Pancreas (tissue), 10 donors: ENCODE results near the gene PRICKLE1. TPM values are rescaled to one million over a fixed set of nuclear protein-coding genes. Genes with fewer than 3 reads are reported as not detected.
A peak's percentile ranks its signal among the peaks of the same experiment; 100 is the strongest.

Source experiments
- ATAC-seq, 4 donors: fragments of 200-7000 bp; cut with Tn5 transposase; one replicate each; pipeline versions ENCODE4 v1.8.0 to v1.9.1; 2020; ENCODE audit warnings: mild to moderate bottlenecking in 4 of 4, moderate library complexity in 4 of 4
- DNase-seq, 6 donors: peaks; one replicate each; pipeline ENCODE4 v3.0.0-alpha.2; 2020
- FAIRE-seq: peaks from 2 replicates; lab custom pipeline; 2012; peaks lifted over from hg19 to GRCh38; lab: Jason Lieb, UNC
- H3K27ac ChIP-seq, 4 donors: fragments of 200-600 bp; sonication (generic); 1 replicate in 3 of 4; 2 replicates in 1 of 4; pipeline versions ENCODE4 v1.5.0 to v1.8.0; 2020
- H3K27me3 ChIP-seq, 4 donors: fragments of 200-600 bp; one replicate each; pipeline ENCODE4 v1.8.0; 2021
- H3K36me3 ChIP-seq, 3 donors: fragments of 200-600 bp; sonication (generic) in 1 of 3; one replicate each; pipeline versions ENCODE4 v1.5.0 to v1.8.0; 2020 to 2021
- H3K4me1 ChIP-seq, 3 donors: fragments of 200-600 bp; one replicate each; pipeline ENCODE4 v1.8.0; 2021
- H3K4me3 ChIP-seq, 4 donors: fragments of 200-600 bp; sonication (generic) in 2 of 4; one replicate each; pipeline versions ENCODE4 v1.5.0 to v1.8.0; 2020 to 2021
- H3K9me3 ChIP-seq, 4 donors: fragments of 200-600 bp; one replicate each; pipeline ENCODE4 v1.8.0; 2021
- CTCF ChIP-seq, 4 donors: fragments of 200-600 bp; sonication (generic) in 3 of 4; IDR thresholded peaks; one replicate each; pipeline versions ENCODE4 v1.5.0 to v1.8.0; 2021; ENCODE audit warnings: antibody characterized with exemption in 4 of 4
- WGBS, 2 donors: extraction: QIAGEN DNeasy Blood & Tissue Kit; methylation state at CpG; one replicate each; pipeline ENCODE4 v1.1.7; 2013; 5-methylcytosine and 5-hydroxymethylcytosine counted together
- intact Hi-C, 3 donors: fragments of 100-400 bp; cut with DNase I; formaldehyde crosslinking; loops; one replicate each; pipeline versions ENCODE4 v1.11.1 to v1.14.2; 2022
- polyA plus RNA-seq, 2 donors: library from polyadenylated mRNA; stranded (reverse); fragments of 200-250 nt; gene quantifications; one replicate each; pipeline ENCODE4 v1.2.3, GENCODE V29; 2013
- total RNA-seq, 6 donors: library from RNA; stranded (reverse); fragmentation: NEBNext Ultra II Directional in 4 of 6; extraction: Animal tissue kit (Norgen Biotek cat#: 25700) in 4 of 6; gene quantifications; one replicate each; pipeline versions ENCODE4 v1.2.1 to v1.2.4, GENCODE V29; 2021 to 2023
- donor health status: healthy with polysubstance abuse.
- donor health status: DM: no; HTN: no; CAD: no; lungs with moderate emphysema.
- donor health status: DM: no; HTN: no; CAD: no.
- donor health status: control.
- donor health status: control.
- donor health status: Bipolar disorder and iron deficiency.
- donor health status: DM: yes; HTN: yes; CAD: no.
- donor health status: DM: no; HTN: no; CAD: no.
- donor health status: DM: no; HTN: no; CAD: no.
- donor health status: DM: yes; HTN: yes; CAD: no.

PRICKLE1 gene
- total and polyA plus RNA-seq, 8 donors: 1.5 to 9.5 (median 2.8) TPM

DNA sequence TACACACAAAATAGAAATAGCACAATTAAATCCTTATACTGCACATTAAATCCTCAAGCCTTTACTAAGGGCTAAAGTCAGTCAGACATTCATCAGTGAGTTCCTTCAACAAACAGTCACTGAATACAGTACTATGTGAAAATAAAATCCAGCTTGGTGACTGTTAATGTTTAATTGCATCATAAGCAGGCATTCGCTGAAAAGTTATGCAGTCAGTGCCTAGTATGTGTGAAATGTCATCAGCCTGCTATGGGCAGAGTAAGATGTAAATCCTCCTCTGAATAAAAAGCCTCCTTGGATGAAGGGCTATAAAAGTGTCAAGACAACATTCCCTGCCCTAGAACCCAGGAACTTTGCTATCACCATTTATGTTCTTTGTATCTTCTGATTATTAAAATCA is 116.4 kb downstream of the PRICKLE1 start:
- ATAC-seq (no peak), DNase-seq (no peak), FAIRE-seq (no peak)
- no peak for TF ChIP-seq CTCF (IDR thresholded peaks at IDR 0.05)
- intact Hi-C loops: no loop called here
- no peaks in the 10 kb centered on the region for H3K27me3 ChIP-seq
- H3K4me1 ChIP-seq: no peaks in the 10 kb centered on the region
- H3K9me3 ChIP-seq: no peaks in the 10 kb centered on the region
- H3K4me3 ChIP-seq: no peak overlapping the region
- H3K27ac ChIP-seq: no peak overlapping the region
- 41 to 62% methylated on average over 1 of the region's 1 CpG for WGBS, 2 donors
- no peaks in the 10 kb centered on the region for H3K36me3 ChIP-seq

DNA sequence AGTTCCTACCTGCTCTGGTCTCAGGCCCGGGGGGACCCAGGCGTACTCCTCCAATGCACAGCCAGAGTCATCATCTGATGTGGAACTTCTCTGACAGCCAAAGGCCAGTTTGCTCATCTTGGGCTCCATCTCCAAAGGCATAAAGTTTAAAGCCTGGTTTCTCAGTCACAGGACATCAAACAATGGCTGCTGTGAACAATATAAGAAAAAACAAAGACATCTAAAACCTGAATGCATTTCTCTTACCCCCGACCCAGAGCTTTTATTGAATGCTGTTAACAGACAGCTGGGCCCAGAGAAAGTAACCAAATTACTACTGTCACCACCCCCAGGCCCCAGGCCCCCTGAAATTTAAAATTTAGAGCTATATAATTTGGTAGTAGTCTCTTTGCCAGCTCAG is 117.2 kb downstream of the PRICKLE1 start:
- Histone ChIP-seq H3K36me3 (no peaks in the 10 kb centered on the region), H3K4me3 (no peak overlapping the region), H3K27me3 (no peaks in the 10 kb centered on the region), H3K9me3 (no peaks in the 10 kb centered on the region), H3K4me1 (no peaks in the 10 kb centered on the region), H3K27ac (no peak overlapping the region)
- DNase-seq: no peak
- no peak for TF ChIP-seq CTCF (IDR thresholded peaks at IDR 0.05)
- intact Hi-C loops: no loop called here
- no peak for FAIRE-seq
- 90 to 93% methylated on average over 3 of the region's 3 CpGs for WGBS, 2 donors
- no peak for ATAC-seq

DNA sequence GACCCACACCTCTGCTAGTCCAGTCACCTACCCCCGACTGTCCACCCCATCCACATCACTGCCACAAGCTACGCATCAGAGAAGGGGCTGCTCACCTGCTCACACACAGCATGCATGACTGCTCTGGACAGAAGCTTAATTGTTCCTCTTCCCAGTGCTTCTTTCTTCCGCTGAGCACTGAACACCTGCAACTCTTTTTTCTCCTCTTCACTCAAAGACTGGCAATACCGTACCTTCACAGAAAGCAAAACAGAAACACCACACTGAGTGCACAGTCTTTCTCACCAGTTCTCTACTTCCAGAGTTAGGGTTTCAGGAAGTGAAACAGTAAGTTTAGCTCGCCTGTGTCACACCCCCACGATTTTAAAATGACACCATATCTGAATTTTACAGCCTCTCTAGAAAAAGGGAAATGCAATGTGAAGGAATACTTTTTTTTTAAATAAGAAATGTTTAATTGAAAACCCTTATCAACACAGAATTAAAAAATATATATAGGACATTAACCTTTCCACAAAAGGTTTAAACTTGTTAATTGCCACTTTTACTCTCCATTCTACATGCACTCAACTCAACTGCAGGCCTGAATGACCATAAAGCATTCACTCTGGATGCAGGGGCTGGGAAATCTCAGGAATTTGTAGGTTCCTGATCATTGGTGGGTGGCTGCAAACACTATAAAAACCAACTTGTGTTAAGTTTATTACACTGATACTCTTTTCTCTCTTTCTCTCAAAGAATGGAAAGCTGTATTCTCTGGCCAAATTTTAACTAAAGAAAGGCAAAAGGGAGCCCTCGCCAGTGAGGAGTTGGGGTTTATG is 120.0 kb downstream of the PRICKLE1 start:
- Histone ChIP-seq H3K27me3 (no peaks in the 10 kb centered on the region), H3K4me3 (no peak overlapping the region), H3K27ac (no peak overlapping the region), H3K36me3 (peaks cover 0 to under 1% (median 0%) of the 10 kb centered on the region in 3 donors), H3K9me3 (no peaks in the 10 kb centered on the region), H3K4me1 (no peaks in the 10 kb centered on the region)
- FAIRE-seq (no peak), ATAC-seq (peak in 2 of 4 donors; percentile 51 to 74), DNase-seq (no peak)
- intact Hi-C loops: no loop called here
- TF ChIP-seq CTCF (IDR thresholded peaks at IDR 0.05): no peak
- WGBS, 2 donors: 83% methylated on average over 7 of the region's 7 CpGs

DNA sequence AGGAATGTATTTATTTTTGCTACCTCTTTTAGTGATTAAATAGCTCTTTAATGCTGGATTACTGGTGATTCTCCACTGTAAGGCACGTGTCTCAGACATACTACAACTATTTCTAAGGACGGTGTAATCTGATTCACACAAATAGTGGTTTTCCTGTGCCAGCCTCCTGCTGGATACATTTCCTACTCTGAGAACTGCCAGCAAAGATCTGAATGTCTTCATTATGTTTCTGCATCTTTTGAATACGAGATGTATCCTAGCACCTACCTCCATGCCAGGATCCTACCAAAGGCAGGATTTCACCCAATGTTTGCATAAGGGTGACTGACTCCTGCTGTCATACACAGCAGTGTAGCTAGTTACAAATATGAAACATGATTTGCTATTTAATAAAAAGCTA is 120.6 kb downstream of the PRICKLE1 start:
- WGBS, 2 donors: 82 to 83% methylated on average over 3 of the region's 3 CpGs
- Histone ChIP-seq H3K27ac (no peak overlapping the region), H3K36me3 (peaks cover 0 to 5% (median 4%) of the 10 kb centered on the region in 3 donors), H3K9me3 (no peaks in the 10 kb centered on the region), H3K4me3 (no peak overlapping the region), H3K27me3 (no peaks in the 10 kb centered on the region), H3K4me1 (no peaks in the 10 kb centered on the region)
- FAIRE-seq (no peak), DNase-seq (no peak), ATAC-seq (no peak)
- no peak for TF ChIP-seq CTCF (IDR thresholded peaks at IDR 0.05)
- intact Hi-C loops: no loop called here

GRCh38 chr12:42468341-42468821 is 121.2 kb downstream of the PRICKLE1 start:
- no peak for TF ChIP-seq CTCF (IDR thresholded peaks at IDR 0.05)
- FAIRE-seq: no peak

More at GRCh38 chr12:42468341-42468821, 121.2 kb downstream of the PRICKLE1 start:
- no peaks in the 10 kb centered on the region for H3K9me3 ChIP-seq
- WGBS, 2 donors: 67 to 78% methylated on average over 9 of the region's 9 CpGs
- H3K4me3 ChIP-seq: no peak overlapping the region
- H3K27me3 ChIP-seq: no peaks in the 10 kb centered on the region
- H3K4me1 ChIP-seq: no peaks in the 10 kb centered on the region
- H3K36me3 ChIP-seq: peaks cover 0 to 5% (median 4%) of the 10 kb centered on the region in 3 donors
- ATAC-seq: no peak
- no peak overlapping the region for H3K27ac ChIP-seq
- DNase-seq: no peak
- intact Hi-C loops: no loop called here
